Gastrocnemius medialis (tissue), 4 donors: ENCODE data around the gene ELOVL2.

Experiments used
- POLR2A ChIP-seq, 2 donors: fragments of 450-650 bp; IDR thresholded peaks; one replicate each; pipeline ENCODE4 v1.6.1; 2017; ENCODE audit warnings: antibody characterized with exemption in 2 of 2, mild to moderate bottlenecking in 2 of 2, moderate library complexity in 2 of 2
- TF ChIP-seq, protein P1 (sequence below), 5 experiments: fragments of 450-650 bp in 3 of 5; fragments of 200-600 bp in 2 of 5; sonication (generic) in 2 of 5; IDR thresholded peaks in 4 of 5; conservative IDR thresholded peaks in 1 of 5; 1 replicate in 4 of 5; 2 replicates in 1 of 5; pipeline ENCODE4 v1.5.1; 2016 to 2019; ENCODE audit warnings: antibody characterized with exemption in 5 of 5, mild to moderate bottlenecking in 3 of 5, moderate library complexity in 3 of 5

DNA sequence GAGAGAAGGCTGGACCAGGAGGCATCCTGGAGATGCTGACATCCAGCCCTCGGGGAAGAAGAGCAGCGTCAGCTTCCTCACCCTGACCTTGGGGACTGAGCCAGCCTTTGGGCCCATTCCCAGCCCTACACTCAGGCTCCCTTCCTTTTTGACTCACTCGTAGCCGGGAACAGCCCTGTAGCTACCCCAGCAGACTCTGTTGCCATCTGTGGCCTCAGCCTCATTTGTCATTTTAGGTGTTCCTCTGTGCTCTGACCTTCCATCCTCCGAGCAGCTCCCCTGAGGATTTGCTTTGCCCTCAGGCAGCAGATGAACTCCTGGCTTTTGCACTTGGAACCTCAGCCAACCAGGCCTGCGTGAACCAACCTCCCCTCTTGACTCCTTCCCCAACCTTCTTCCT is 67.5 kb downstream of the ELOVL2 start:
- TF ChIP-seq, protein P1, sequence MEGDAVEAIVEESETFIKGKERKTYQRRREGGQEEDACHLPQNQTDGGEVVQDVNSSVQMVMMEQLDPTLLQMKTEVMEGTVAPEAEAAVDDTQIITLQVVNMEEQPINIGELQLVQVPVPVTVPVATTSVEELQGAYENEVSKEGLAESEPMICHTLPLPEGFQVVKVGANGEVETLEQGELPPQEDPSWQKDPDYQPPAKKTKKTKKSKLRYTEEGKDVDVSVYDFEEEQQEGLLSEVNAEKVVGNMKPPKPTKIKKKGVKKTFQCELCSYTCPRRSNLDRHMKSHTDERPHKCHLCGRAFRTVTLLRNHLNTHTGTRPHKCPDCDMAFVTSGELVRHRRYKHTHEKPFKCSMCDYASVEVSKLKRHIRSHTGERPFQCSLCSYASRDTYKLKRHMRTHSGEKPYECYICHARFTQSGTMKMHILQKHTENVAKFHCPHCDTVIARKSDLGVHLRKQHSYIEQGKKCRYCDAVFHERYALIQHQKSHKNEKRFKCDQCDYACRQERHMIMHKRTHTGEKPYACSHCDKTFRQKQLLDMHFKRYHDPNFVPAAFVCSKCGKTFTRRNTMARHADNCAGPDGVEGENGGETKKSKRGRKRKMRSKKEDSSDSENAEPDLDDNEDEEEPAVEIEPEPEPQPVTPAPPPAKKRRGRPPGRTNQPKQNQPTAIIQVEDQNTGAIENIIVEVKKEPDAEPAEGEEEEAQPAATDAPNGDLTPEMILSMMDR (IDR thresholded peaks at IDR 0.05 in 4 of 5, conservative IDR thresholded peaks at IDR 0.05 in 1 of 5): no peak
- TF ChIP-seq POLR2A (IDR thresholded peaks at IDR 0.05): no peak
